BE2C (cell line): Measurements from ENCODE around the gene MAGOH.

Experiments used
- DNase-seq: peaks from one replicate; pipeline ENCODE4 v3.0.0-alpha.2; 2020
- H3K27me3 ChIP-seq: fragments of 250-450 bp; sonication (Bioruptor Pico); 2 replicates; pipeline ENCODE4 v1.5.1; 2020; ENCODE audit warnings: mild to moderate bottlenecking
- H3K36me3 ChIP-seq: fragments of 250-450 bp; sonication (Bioruptor Pico); 2 replicates; pipeline ENCODE4 v1.5.1; 2020; ENCODE audit warnings: mild to moderate bottlenecking
- H3K4me1 ChIP-seq: fragments of 250-450 bp; sonication (Bioruptor Pico); 2 replicates; pipeline ENCODE4 v1.5.1; 2020
- H3K4me3 ChIP-seq: 2 replicates; pipeline ENCODE4 v1.5.1; 2011; ENCODE audit warnings: low read depth, low read length
- H3K9me3 ChIP-seq: fragments of 250-450 bp; sonication (Bioruptor Pico); 2 replicates; pipeline ENCODE4 v1.5.1; 2020
- CTCF ChIP-seq: IDR thresholded peaks from 2 replicates; pipeline ENCODE4 v1.5.1; 2012; ENCODE audit warnings: mild to moderate bottlenecking, low read depth, low read length

MAGOH gene

DNA sequence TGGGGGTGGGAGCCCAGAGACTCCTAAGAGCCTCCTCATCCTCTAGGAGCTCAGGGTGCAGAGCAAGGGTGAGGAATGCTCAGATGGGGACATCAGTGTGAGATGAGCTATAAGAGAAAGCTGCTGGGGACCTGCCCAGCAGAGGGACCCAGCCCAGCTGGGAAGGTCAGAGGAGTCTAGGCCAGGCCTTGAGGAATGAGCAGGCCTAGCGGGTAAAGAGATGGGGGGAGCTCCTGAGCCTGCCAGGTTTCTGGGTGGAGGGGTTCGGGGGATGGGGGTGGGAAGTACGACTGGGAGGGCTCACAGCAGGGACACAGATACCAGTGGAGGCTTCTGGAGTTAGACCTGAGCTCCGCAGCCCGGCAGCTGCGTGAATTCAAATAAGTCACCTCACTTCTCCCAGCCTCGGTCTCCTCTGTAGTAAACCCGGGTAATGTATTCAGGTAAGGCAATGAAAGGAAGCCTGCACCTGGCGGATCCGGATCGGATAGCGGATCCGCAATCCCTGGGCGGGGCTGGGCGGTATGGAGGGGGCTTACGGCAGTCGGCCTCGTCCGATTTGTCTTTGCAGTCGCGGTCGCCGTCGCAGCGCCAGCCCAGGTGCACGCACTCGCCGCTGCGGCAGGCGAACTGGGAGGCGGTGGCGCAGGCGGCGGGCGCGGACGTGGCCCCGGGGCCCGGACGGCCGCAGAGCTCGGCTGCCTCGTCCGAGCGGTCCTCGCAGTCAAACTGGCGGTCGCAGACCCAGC lies 38.0 kb upstream of the MAGOH start:
- no peaks in the 10 kb centered on the region for H3K27me3 ChIP-seq
- no peaks in the 10 kb centered on the region; the same call in none of the 2 replicates for H3K36me3 ChIP-seq
- H3K4me3 ChIP-seq, result no peak overlapping the region
- DNase-seq, result no peak
- no peak for TF ChIP-seq CTCF
- no peaks in the 10 kb centered on the region for H3K4me1 ChIP-seq
- H3K9me3 ChIP-seq, result no peaks in the 10 kb centered on the region

DNA sequence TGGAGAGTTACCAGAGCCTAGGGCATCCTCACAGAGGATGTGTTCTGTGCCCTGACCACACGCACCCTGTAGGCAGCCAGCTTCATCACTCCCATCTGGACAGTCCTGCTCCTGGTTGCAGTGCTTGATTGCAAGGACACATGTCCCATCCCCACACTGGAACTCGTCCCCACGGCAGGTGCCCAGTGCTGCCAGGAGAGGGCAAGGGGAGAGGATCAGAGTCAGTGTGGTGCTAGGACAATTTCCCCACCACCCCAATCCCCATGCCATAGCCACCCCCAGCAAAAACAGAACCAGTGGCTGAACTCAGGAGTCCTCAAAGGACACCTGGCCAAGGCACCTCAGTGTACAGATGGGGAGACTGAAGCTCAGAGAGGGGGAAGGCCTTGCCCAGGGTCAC lies 37.2 kb upstream of the MAGOH start:
- no peak for TF ChIP-seq CTCF
- Histone ChIP-seq H3K4me3 (no peak overlapping the region), H3K9me3 (no peaks in the 10 kb centered on the region), H3K27me3 (no peaks in the 10 kb centered on the region), H3K4me1 (no peaks in the 10 kb centered on the region), H3K36me3 (no peaks in the 10 kb centered on the region; the same call in none of the 2 replicates)
- no peak for DNase-seq

GRCh38 chr1:53274541-53275185 lies 36.3 kb upstream of the MAGOH start:
- no peaks in the 10 kb centered on the region for H3K4me1 ChIP-seq
- DNase-seq, result no peak
- no peaks in the 10 kb centered on the region; the same call in none of the 2 replicates for H3K36me3 ChIP-seq
- no peak for TF ChIP-seq CTCF
- H3K9me3 ChIP-seq, result no peaks in the 10 kb centered on the region
- H3K4me3 ChIP-seq, result no peak overlapping the region
- H3K27me3 ChIP-seq, result no peaks in the 10 kb centered on the region

DNA sequence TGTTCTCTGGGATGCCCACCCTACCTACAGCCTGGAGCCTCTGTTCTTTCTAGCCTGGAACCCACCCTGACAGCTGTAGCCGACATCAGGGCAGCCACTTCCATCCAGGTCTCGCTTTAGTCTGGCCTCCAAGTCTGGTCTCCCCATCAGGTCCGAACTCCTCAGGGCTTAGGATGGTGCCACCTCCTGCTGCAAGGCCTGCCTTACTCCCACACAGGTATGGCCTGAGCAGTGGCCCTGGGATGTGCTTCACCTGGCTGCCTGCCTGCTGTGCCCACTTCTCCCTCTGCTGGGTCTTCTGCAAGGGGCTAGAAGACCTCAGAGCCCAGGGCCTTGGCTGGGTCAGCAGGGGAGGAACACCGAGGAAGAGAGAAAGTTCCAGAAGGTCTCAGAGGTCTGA lies 35.7 kb upstream of the MAGOH start:
- Histone ChIP-seq H3K4me3 (no peak overlapping the region), H3K9me3 (no peaks in the 10 kb centered on the region), H3K4me1 (no peaks in the 10 kb centered on the region), H3K36me3 (no peaks in the 10 kb centered on the region; the same call in none of the 2 replicates), H3K27me3 (no peaks in the 10 kb centered on the region)
- no peak for DNase-seq
- no peak for TF ChIP-seq CTCF

- no peaks in the 10 kb centered on the region for H3K27me3 ChIP-seq
- no peak overlapping the region for H3K4me3 ChIP-seq
- H3K36me3 ChIP-seq, result no peaks in the 10 kb centered on the region; the same call in none of the 2 replicates
- no peaks in the 10 kb centered on the region for H3K9me3 ChIP-seq
- DNase-seq, result no peak
- no peak for TF ChIP-seq CTCF
- H3K4me1 ChIP-seq, result no peaks in the 10 kb centered on the region
Measured at GRCh38 chr1:53273526-53273925, 35.2 kb upstream of the MAGOH start.

- H3K9me3 ChIP-seq, result no peaks in the 10 kb centered on the region
- H3K4me3 ChIP-seq, result no peak overlapping the region
- no peak for TF ChIP-seq CTCF
- H3K27me3 ChIP-seq, result no peaks in the 10 kb centered on the region
- H3K4me1 ChIP-seq, result no peaks in the 10 kb centered on the region
- no peaks in the 10 kb centered on the region for H3K36me3 ChIP-seq
- no peak for DNase-seq
Measured at GRCh38 chr1:53272349-53272748, 34.0 kb upstream of the MAGOH start.
